WTC11 (cell line): Measurements from ENCODE around the gene IGFBP5. TPM values are rescaled to one million over a fixed set of nuclear protein-coding genes. Genes with fewer than 3 reads are reported as not detected.

ENCODE experiments used
- ATAC-seq: fragments of 200-7000 bp; cut with Tn5 transposase; 2 replicates; pipeline ENCODE4 v1.10.0; 2021; ENCODE audit warnings: mild to moderate bottlenecking, moderate library complexity
- CTCF ChIA-PET: fragments of 300-600 bp; sonication (Branson Sonifier 250); formaldehyde crosslinking; loops from one replicate; lab custom pipeline; 2021; ENCODE audit warnings: antibody characterized with exemption; lab: Charles Lee
- POLR2A ChIA-PET: fragments of 350-600 bp; sonication (Branson Sonifier 250); formaldehyde crosslinking; loops from one replicate; lab custom pipeline; 2021; ENCODE audit warnings: antibody characterized with exemption; lab: Charles Lee
- DNase-seq: peaks from one replicate; pipeline ENCODE4 v3.0.0; 2021; ENCODE audit warnings: low spot score
- H3K27ac Mint-ChIP-seq: 2 replicates; pipeline ENCODE4 v1.8.0; 2021; ENCODE audit warnings: mixed read lengths
- H3K27me3 Mint-ChIP-seq: 2 replicates; pipeline ENCODE4 v1.8.0; 2021; ENCODE audit warnings: low read depth, mild to moderate bottlenecking, moderate library complexity, mixed read lengths
- H3K36me3 Mint-ChIP-seq: 2 replicates; pipeline ENCODE4 v1.8.0; 2021; ENCODE audit warnings: mixed read lengths
- H3K4me1 Mint-ChIP-seq: 2 replicates; pipeline ENCODE4 v1.8.0; 2022; ENCODE audit warnings: mixed read lengths
- H3K4me3 Mint-ChIP-seq: 2 replicates; pipeline ENCODE4 v1.8.0; 2021; ENCODE audit warnings: mild to moderate bottlenecking, moderate library complexity, mixed read lengths
- H3K9me3 Mint-ChIP-seq: 2 replicates; pipeline ENCODE4 v1.8.0; 2021; ENCODE audit warnings: mixed read lengths
- ARID4B ChIP-seq: sonication (generic); formaldehyde crosslinking; IDR thresholded peaks from 2 replicates; pipeline ENCODE4 v1.8.0; 2023; ENCODE audit warnings: missing genetic modification reagents, mild to moderate bottlenecking, borderline replicate concordance
- ATF1 ChIP-seq: sonication (generic); formaldehyde crosslinking; IDR thresholded peaks from 2 replicates; pipeline ENCODE4 v1.8.1; 2023; ENCODE audit warnings: mild to moderate bottlenecking, moderate library complexity, missing genetic modification reagents
- ATF3 ChIP-seq: sonication (generic); formaldehyde crosslinking; conservative IDR thresholded peaks from 2 replicates; pipeline ENCODE4 v1.8.1; 2022; ENCODE audit warnings: mild to moderate bottlenecking, missing genetic modification reagents
- CREB1 ChIP-seq: sonication (generic); formaldehyde crosslinking; IDR thresholded peaks from 2 replicates; pipeline ENCODE4 v1.8.0; 2023; ENCODE audit warnings: mild to moderate bottlenecking, missing genetic modification reagents
- CREM ChIP-seq: sonication (generic); formaldehyde crosslinking; IDR thresholded peaks from 2 replicates; pipeline ENCODE4 v1.8.1; 2022; ENCODE audit warnings: mild to moderate bottlenecking, missing genetic modification reagents, moderate library complexity
- E2F1 ChIP-seq: sonication (generic); formaldehyde crosslinking; IDR thresholded peaks from 2 replicates; pipeline ENCODE4 v1.8.0; 2022; ENCODE audit warnings: mild to moderate bottlenecking, missing genetic modification reagents
- EMX1 ChIP-seq: fragments of 250-450 bp; sonication (Bioruptor Pico); IDR thresholded peaks from 2 replicates; pipeline ENCODE4 v1.8.0; 2021; ENCODE audit warnings: mild to moderate bottlenecking
- ESRRA ChIP-seq: sonication (generic); formaldehyde crosslinking; IDR thresholded peaks from 2 replicates; pipeline ENCODE4 v1.8.1; 2022; ENCODE audit warnings: mild to moderate bottlenecking, missing genetic modification reagents, borderline replicate concordance
- GTF2I ChIP-seq: fragments of 250-450 bp; sonication (Bioruptor Pico); conservative IDR thresholded peaks from 2 replicates; pipeline ENCODE4 v1.4.0; 2021; ENCODE audit warnings: mild to moderate bottlenecking
- HMGA2 ChIP-seq: fragments of 250-450 bp; sonication (Bioruptor Pico); IDR thresholded peaks from 2 replicates; pipeline ENCODE4 v1.4.0; 2021; ENCODE audit warnings: mild to moderate bottlenecking, moderate library complexity
- JUN ChIP-seq: sonication (generic); formaldehyde crosslinking; IDR thresholded peaks from 2 replicates; pipeline ENCODE4 v1.8.0; 2023; ENCODE audit warnings: mild to moderate bottlenecking, missing genetic modification reagents
- KAT7 ChIP-seq: sonication (generic); formaldehyde crosslinking; IDR thresholded peaks from 2 replicates; pipeline ENCODE4 v1.8.1; 2023; ENCODE audit warnings: missing genetic modification reagents, mild to moderate bottlenecking, borderline replicate concordance
- MLX ChIP-seq: sonication (generic); formaldehyde crosslinking; IDR thresholded peaks from 2 replicates; pipeline ENCODE4 v1.8.1; 2023; ENCODE audit warnings: mild to moderate bottlenecking, missing genetic modification reagents, moderate library complexity
- MYBL2 ChIP-seq: sonication (generic); formaldehyde crosslinking; IDR thresholded peaks from 2 replicates; pipeline ENCODE4 v1.8.1; 2023; ENCODE audit warnings: mild to moderate bottlenecking, moderate library complexity, missing genetic modification reagents
- NR3C1 ChIP-seq: sonication (generic); formaldehyde crosslinking; conservative IDR thresholded peaks from 2 replicates; pipeline ENCODE4 v1.8.1; 2023; ENCODE audit warnings: low read depth, mild to moderate bottlenecking, missing genetic modification reagents
- PRRX2 ChIP-seq: fragments of 250-450 bp; sonication (Bioruptor Pico); IDR thresholded peaks from 2 replicates; pipeline ENCODE4 v1.8.0; 2021; ENCODE audit warnings: mild to moderate bottlenecking
- STAT6 ChIP-seq: sonication (generic); formaldehyde crosslinking; conservative IDR thresholded peaks from 2 replicates; pipeline ENCODE4 v1.8.1; 2023; ENCODE audit warnings: mild to moderate bottlenecking, low read depth, missing genetic modification reagents, moderate library complexity
- TCF7 ChIP-seq: sonication (generic); formaldehyde crosslinking; IDR thresholded peaks from 2 replicates; pipeline ENCODE4 v1.8.0; 2022; ENCODE audit warnings: mild to moderate bottlenecking, low read depth, missing genetic modification reagents, moderate library complexity
- ZBTB21 ChIP-seq: sonication (generic); formaldehyde crosslinking; IDR thresholded peaks from 2 replicates; pipeline ENCODE4 v1.8.1; 2023; ENCODE audit warnings: mild to moderate bottlenecking, missing genetic modification reagents, borderline replicate concordance
- ZMAT4 ChIP-seq: fragments of 250-450 bp; sonication (Bioruptor Pico); IDR thresholded peaks from 2 replicates; pipeline ENCODE4 v1.9.0; 2021; ENCODE audit warnings: mild to moderate bottlenecking
- ZNF396 ChIP-seq: fragments of 250-450 bp; sonication (Bioruptor Pico); IDR thresholded peaks from 2 replicates; pipeline ENCODE4 v1.8.0; 2021; ENCODE audit warnings: mild to moderate bottlenecking, moderate library complexity, borderline replicate concordance
- ZNF512 ChIP-seq: sonication (generic); formaldehyde crosslinking; IDR thresholded peaks from 2 replicates; pipeline ENCODE4 v1.8.1; 2022; ENCODE audit warnings: missing genetic modification reagents, borderline replicate concordance
- ZSCAN18 ChIP-seq: fragments of 250-450 bp; sonication (Bioruptor Pico); IDR thresholded peaks from 2 replicates; pipeline ENCODE4 v2.1.2; 2022; ENCODE audit warnings: mild to moderate bottlenecking, moderate library complexity
- total RNA-seq: library from RNA; stranded (reverse); gene quantifications from 3 replicates; pipeline ENCODE4 v1.2.3, GENCODE V29; 2021

IGFBP5 gene
- total RNA-seq, 1 experiment from 2014 or later, result 5.3 TPM

- TF ChIP-seq HMGA2, result no peak
- TF ChIP-seq ARID4B (CRISPR knock-in tag), result no peak
- TF ChIP-seq EMX1 (CRISPR knock-in tag), result no peak
- no peak for TF ChIP-seq ZNF512 (CRISPR knock-in tag)
- TF ChIP-seq GTF2I (CRISPR knock-in tag), result no peak
- TF ChIP-seq STAT6 (CRISPR knock-in tag), result no peak
- no peak for TF ChIP-seq JUN
- no peak for TF ChIP-seq ATF1 (CRISPR knock-in tag)
- TF ChIP-seq MLX (CRISPR knock-in tag), result no peak
- TF ChIP-seq ATF3 (CRISPR knock-in tag), result no peak
- TF ChIP-seq TCF7 (CRISPR knock-in tag), result no peak
Observed at GRCh38 chr2:216673021-216673420, 22.3 kb downstream of the IGFBP5 start (continued).

- H3K9me3 Mint-ChIP-seq, result no peaks in the 10 kb centered on the region
- no peak for DNase-seq
- no peak overlapping the region for H3K4me3 Mint-ChIP-seq
- POLR2A ChIA-PET, result no interaction called here
- CTCF ChIA-PET, result interaction anchor here (1.2 kb wide), 1 partner anchor 153 kb away, joined by 4 read pairs; no protein-coding TSS in a partner anchor
- H3K36me3 Mint-ChIP-seq, result no peaks in the 10 kb centered on the region
- H3K27me3 Mint-ChIP-seq, result no peaks in the 10 kb centered on the region; the same call in 1 of the 2 replicates
- no peaks in the 10 kb centered on the region for H3K4me1 Mint-ChIP-seq
- ATAC-seq, result no peak
- no peak overlapping the region; the same call in 1 of the 2 replicates for H3K27ac Mint-ChIP-seq
- TF ChIP-seq NR3C1 (CRISPR knock-in tag) (no peak), CREB1 (no peak), E2F1 (CRISPR knock-in tag) (no peak), ZNF396 (CRISPR knock-in tag) (no peak), ZMAT4 (no peak), MYBL2 (CRISPR knock-in tag) (no peak), CREM (CRISPR knock-in tag) (no peak), PRRX2 (CRISPR knock-in tag) (no peak), ZSCAN18 (no peak), ATF1 (CRISPR knock-in tag) (no peak), ESRRA (CRISPR knock-in tag) (no peak), ZBTB21 (no peak), KAT7 (CRISPR knock-in tag) (no peak)
Observed at GRCh38 chr2:216672466-216672865, 22.9 kb downstream of the IGFBP5 start.
